HG03039 (cell line): ENCODE results near the gene JMJD8.

ENCODE experiments used
- ATAC-seq: cut with Tn5 transposase; IDR thresholded peaks from one replicate; pipeline ENCODE4 v1.9.1; 2021; ENCODE audit warnings: mild to moderate bottlenecking, moderate library complexity; ENCODE audit not compliant: unreplicated experiment

JMJD8 gene

GRCh38 chr16:684071-684794 is at the start of gene JMJD8:
JMJD8 (minus strand) TSS chr16:684334; CDS start chr16:684319, 15 bp downstream.
- peak; percentile 51 for ATAC-seq

- no peak for ATAC-seq
These were observed 49.5 kb upstream of the JMJD8 start for GRCh38 chr16:733382-734207.

- no peak for ATAC-seq
These were observed 48.8 kb upstream of the JMJD8 start for GRCh38 chr16:732936-733335.

- ATAC-seq = no peak
These were observed 48.2 kb upstream of the JMJD8 start for GRCh38 chr16:732332-732731.

- ATAC-seq = no peak
These were observed 46.8 kb upstream of the JMJD8 start for GRCh38 chr16:730666-731509.

GRCh38 chr16:729768-730665 is 45.9 kb upstream of the JMJD8 start:
- no peak for ATAC-seq

- ATAC-seq = no peak
These were observed 45.0 kb upstream of the JMJD8 start for GRCh38 chr16:728890-729744.

- no peak for ATAC-seq
These were observed 44.2 kb upstream of the JMJD8 start for GRCh38 chr16:728131-728889.

GRCh38 chr16:727291-727977 is 43.3 kb upstream of the JMJD8 start:
- ATAC-seq = no peak

GRCh38 chr16:726438-727290 is 42.5 kb upstream of the JMJD8 start, which contains the start of the genes CCDC78 and HAGHL:
CCDC78 (minus strand) TSS chr16:726443; CDS start chr16:726367, 76 bp downstream.
HAGHL (plus strand) TSS chr16:727106; CDS start chr16:727510, 404 bp downstream.
- no peak for ATAC-seq

GRCh38 chr16:726188-726437 is 42.0 kb upstream of the JMJD8 start:
- no peak for ATAC-seq

GRCh38 chr16:725463-726187 is 41.5 kb upstream of the JMJD8 start:
- no peak for ATAC-seq

GRCh38 chr16:725041-725376 is 40.9 kb upstream of the JMJD8 start:
- ATAC-seq = no peak

- no peak for ATAC-seq
These were observed 40.3 kb upstream of the JMJD8 start for GRCh38 chr16:724188-725040.

- ATAC-seq = no peak
These were observed 39.6 kb upstream of the JMJD8 start for GRCh38 chr16:723695-724094.
